ENCODE data around the gene EED.

EED gene

GRCh38 chr11:86244522-86245368, at the start of gene EED:
Gene EED (plus strand): TSS chr11:86244753. CDS start chr11:86245230, 477 bp downstream.
- DNase-seq = peak; percentile 87 to 94

GRCh38 chr11:86194998-86195397, 49.6 kb upstream of the EED start:
- DNase-seq = no peak

GRCh38 chr11:86196085-86196696, 48.4 kb upstream of the EED start:
- no peak for DNase-seq

GRCh38 chr11:86196913-86197312, 47.6 kb upstream of the EED start:
- DNase-seq = no peak

- DNase-seq = no peak
Observed at GRCh38 chr11:86197448-86197847, 47.1 kb upstream of the EED start.

- DNase-seq = no peak
Observed at GRCh38 chr11:86198139-86198538, 46.4 kb upstream of the EED start.

- DNase-seq = no peak
Observed at GRCh38 chr11:86199354-86199753, 45.2 kb upstream of the EED start.

GRCh38 chr11:86201371-86201884, 43.1 kb upstream of the EED start:
- DNase-seq = no peak

- no peak for DNase-seq
Observed at GRCh38 chr11:86202013-86202336, 42.6 kb upstream of the EED start.

GRCh38 chr11:86204356-86204755, 40.2 kb upstream of the EED start:
- no peak for DNase-seq

GRCh38 chr11:86205421-86206336, 38.9 kb upstream of the EED start:
- DNase-seq = no peak

GRCh38 chr11:86206337-86206695, 38.2 kb upstream of the EED start:
- no peak for DNase-seq

GRCh38 chr11:86207413-86207812, 37.1 kb upstream of the EED start:
- DNase-seq = no peak

- no peak for DNase-seq
Observed at GRCh38 chr11:86208572-86208971, 36.0 kb upstream of the EED start.

- no peak for DNase-seq
Observed at GRCh38 chr11:86209806-86210657, 34.5 kb upstream of the EED start.

GRCh38 chr11:86210898-86211297, 33.7 kb upstream of the EED start:
- DNase-seq = no peak

GRCh38 chr11:86211619-86212018, 32.9 kb upstream of the EED start:
- no peak for DNase-seq

- DNase-seq = no peak
Observed at GRCh38 chr11:86212019-86212611, 32.4 kb upstream of the EED start.

- DNase-seq = no peak
Observed at GRCh38 chr11:86214710-86215109, 29.8 kb upstream of the EED start.

- peak; percentile 28 to 71 for DNase-seq
Observed at GRCh38 chr11:86218125-86219084, 26.1 kb upstream of the EED start.
